ENCODE results near the gene ARHGEF28. TPM values are rescaled to one million over a fixed set of nuclear protein-coding genes. Genes with fewer than 3 reads are reported as not detected.

The ARHGEF28 gene
- total RNA-seq, 4 donors from 2014 or later = 13.3 to 19.0 (median 16.9) TPM

DNA sequence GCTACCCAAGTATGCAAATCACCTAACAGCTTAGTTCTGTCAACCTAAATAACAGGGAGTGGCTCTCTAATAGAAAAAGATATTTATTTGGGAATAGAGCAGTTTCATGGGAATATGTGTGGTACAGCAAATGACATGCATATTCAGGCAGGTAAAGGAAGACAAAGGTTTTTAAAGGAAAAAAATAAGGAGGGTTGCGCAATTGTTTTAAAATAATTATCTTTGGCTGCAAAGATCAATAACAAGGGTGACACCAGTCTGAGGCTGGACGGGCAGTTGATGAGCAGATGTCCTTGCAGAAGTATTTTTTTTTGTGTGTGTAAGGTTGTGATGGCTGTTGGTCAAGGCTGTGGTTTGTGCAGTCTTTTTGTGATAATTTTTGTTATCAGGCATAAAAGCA, 332.0 kb downstream of the ARHGEF28 start:
- no peak overlapping the region for H3K4me3 ChIP-seq
- no peaks in the 10 kb centered on the region for H3K27me3 ChIP-seq
- no peaks in the 10 kb centered on the region for H3K9me3 ChIP-seq
- H3K4me1 ChIP-seq = no peaks in the 10 kb centered on the region
- no peak overlapping the region for H3K27ac ChIP-seq
- DNase-seq = no peak
- no peaks in the 10 kb centered on the region for H3K36me3 ChIP-seq
- no peak for TF ChIP-seq POLR2A (IDR thresholded peaks at IDR 0.05)
- TF ChIP-seq, protein P1, sequence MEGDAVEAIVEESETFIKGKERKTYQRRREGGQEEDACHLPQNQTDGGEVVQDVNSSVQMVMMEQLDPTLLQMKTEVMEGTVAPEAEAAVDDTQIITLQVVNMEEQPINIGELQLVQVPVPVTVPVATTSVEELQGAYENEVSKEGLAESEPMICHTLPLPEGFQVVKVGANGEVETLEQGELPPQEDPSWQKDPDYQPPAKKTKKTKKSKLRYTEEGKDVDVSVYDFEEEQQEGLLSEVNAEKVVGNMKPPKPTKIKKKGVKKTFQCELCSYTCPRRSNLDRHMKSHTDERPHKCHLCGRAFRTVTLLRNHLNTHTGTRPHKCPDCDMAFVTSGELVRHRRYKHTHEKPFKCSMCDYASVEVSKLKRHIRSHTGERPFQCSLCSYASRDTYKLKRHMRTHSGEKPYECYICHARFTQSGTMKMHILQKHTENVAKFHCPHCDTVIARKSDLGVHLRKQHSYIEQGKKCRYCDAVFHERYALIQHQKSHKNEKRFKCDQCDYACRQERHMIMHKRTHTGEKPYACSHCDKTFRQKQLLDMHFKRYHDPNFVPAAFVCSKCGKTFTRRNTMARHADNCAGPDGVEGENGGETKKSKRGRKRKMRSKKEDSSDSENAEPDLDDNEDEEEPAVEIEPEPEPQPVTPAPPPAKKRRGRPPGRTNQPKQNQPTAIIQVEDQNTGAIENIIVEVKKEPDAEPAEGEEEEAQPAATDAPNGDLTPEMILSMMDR (IDR thresholded peaks at IDR 0.05) = no peak

GRCh38 chr5:73960023-73960422, 334.0 kb downstream of the ARHGEF28 start:
- TF ChIP-seq, protein P1 (IDR thresholded peaks at IDR 0.05) = no peak
- Histone ChIP-seq H3K36me3 (no peaks in the 10 kb centered on the region), H3K4me3 (no peak overlapping the region), H3K27ac (no peak overlapping the region), H3K27me3 (no peaks in the 10 kb centered on the region), H3K9me3 (no peaks in the 10 kb centered on the region), H3K4me1 (no peaks in the 10 kb centered on the region)
- DNase-seq = no peak

- TF ChIP-seq, protein P1 (IDR thresholded peaks at IDR 0.05) = no peak
- TF ChIP-seq POLR2A (IDR thresholded peaks at IDR 0.05) = no peak
- DNase-seq = no peak
- H3K36me3 ChIP-seq = no peaks in the 10 kb centered on the region
- no peaks in the 10 kb centered on the region for H3K4me1 ChIP-seq
- H3K27me3 ChIP-seq = no peaks in the 10 kb centered on the region
- H3K4me3 ChIP-seq = no peak overlapping the region
- no peaks in the 10 kb centered on the region for H3K9me3 ChIP-seq
- no peak overlapping the region for H3K27ac ChIP-seq
Measured at GRCh38 chr5:73960426-73960825, 334.4 kb downstream of the ARHGEF28 start.

GRCh38 chr5:73962801-73963425, 336.9 kb downstream of the ARHGEF28 start:
- H3K27ac ChIP-seq = no peak overlapping the region
- no peaks in the 10 kb centered on the region for H3K4me1 ChIP-seq
- H3K36me3 ChIP-seq = no peaks in the 10 kb centered on the region
- no peak overlapping the region for H3K4me3 ChIP-seq
- H3K27me3 ChIP-seq = no peaks in the 10 kb centered on the region
- H3K9me3 ChIP-seq = no peaks in the 10 kb centered on the region
- no peak for TF ChIP-seq POLR2A (IDR thresholded peaks at IDR 0.05)
- TF ChIP-seq, protein P1 (IDR thresholded peaks at IDR 0.05) = no peak
- DNase-seq = no peak

DNA sequence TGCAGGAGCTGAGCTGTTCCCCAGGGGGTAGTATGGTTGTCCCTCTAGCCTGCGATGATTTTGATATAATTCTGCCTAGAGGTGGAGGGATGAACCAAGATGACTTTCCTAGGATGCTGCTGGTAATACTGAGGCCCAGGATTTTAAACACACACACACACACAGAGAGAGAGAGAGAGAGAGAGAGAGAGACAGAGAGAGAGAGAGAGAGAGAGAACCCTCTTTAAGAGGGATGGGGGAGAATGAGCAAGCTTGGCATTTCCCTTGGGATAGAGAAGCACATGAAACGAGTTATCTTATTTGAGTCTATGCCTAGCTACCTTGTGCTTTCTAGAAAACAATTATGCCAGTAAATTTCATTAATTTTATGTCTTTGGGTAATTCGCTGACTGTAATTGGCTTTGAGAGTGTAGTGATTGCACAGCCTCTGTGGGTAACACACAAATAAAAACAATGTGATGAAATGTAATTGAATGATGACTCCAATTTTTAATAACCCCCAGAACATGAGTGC, 338.4 kb downstream of the ARHGEF28 start:
- H3K36me3 ChIP-seq = no peaks in the 10 kb centered on the region
- TF ChIP-seq POLR2A (IDR thresholded peaks at IDR 0.05) = no peak
- TF ChIP-seq, protein P1 (IDR thresholded peaks at IDR 0.05) = no peak

More for the DNA sequence above, 338.4 kb downstream of the ARHGEF28 start:
- H3K27me3 ChIP-seq = no peaks in the 10 kb centered on the region
- DNase-seq = no peak
- no peaks in the 10 kb centered on the region for H3K9me3 ChIP-seq
- H3K4me3 ChIP-seq = no peak overlapping the region
- no peak overlapping the region for H3K27ac ChIP-seq
- H3K4me1 ChIP-seq = no peaks in the 10 kb centered on the region
